Central memory CD8-positive, alpha-beta T cell (primary cell): ENCODE measurements around the gene TMEM87B.

Source experiments
- ATAC-seq: fragments of 150-1000 bp; cut with Tn5 transposase; replicated peaks from 2 replicates; pipeline ENCODE4 v1.10.0; 2022; ENCODE audit warnings: mild to moderate bottlenecking, moderate FRiP score, moderate number of reproducible peaks; ENCODE audit not compliant: poor library complexity, severe bottlenecking; ENCODE audit errors: extremely low read depth
- DNase-seq, 2 donors: peaks; one replicate each; pipeline ENCODE4 v3.0.0; 2021; ENCODE audit warnings: low spot score in 2 of 2
- H3K27ac Mint-ChIP-seq: one replicate; pipeline ENCODE4 v1.8.0; 2022; ENCODE audit warnings: low read depth, mild to moderate bottlenecking, moderate library complexity, mixed read lengths
- H3K27me3 Mint-ChIP-seq: one replicate; pipeline ENCODE4 v1.8.0; 2022; ENCODE audit warnings: mixed read lengths
- H3K36me3 Mint-ChIP-seq: one replicate; pipeline ENCODE4 v1.8.0; 2022; ENCODE audit warnings: mild to moderate bottlenecking, moderate library complexity, mixed read lengths; ENCODE audit not compliant: insufficient read depth
- H3K4me1 Mint-ChIP-seq: one replicate; pipeline ENCODE4 v1.8.0; 2022; ENCODE audit warnings: mixed read lengths
- H3K4me3 Mint-ChIP-seq: one replicate; pipeline ENCODE4 v1.8.0; 2022; ENCODE audit warnings: mild to moderate bottlenecking, moderate library complexity, mixed read lengths
- H3K9me3 Mint-ChIP-seq: one replicate; pipeline ENCODE4 v1.8.0; 2022; ENCODE audit warnings: mixed read lengths

Gene TMEM87B

DNA sequence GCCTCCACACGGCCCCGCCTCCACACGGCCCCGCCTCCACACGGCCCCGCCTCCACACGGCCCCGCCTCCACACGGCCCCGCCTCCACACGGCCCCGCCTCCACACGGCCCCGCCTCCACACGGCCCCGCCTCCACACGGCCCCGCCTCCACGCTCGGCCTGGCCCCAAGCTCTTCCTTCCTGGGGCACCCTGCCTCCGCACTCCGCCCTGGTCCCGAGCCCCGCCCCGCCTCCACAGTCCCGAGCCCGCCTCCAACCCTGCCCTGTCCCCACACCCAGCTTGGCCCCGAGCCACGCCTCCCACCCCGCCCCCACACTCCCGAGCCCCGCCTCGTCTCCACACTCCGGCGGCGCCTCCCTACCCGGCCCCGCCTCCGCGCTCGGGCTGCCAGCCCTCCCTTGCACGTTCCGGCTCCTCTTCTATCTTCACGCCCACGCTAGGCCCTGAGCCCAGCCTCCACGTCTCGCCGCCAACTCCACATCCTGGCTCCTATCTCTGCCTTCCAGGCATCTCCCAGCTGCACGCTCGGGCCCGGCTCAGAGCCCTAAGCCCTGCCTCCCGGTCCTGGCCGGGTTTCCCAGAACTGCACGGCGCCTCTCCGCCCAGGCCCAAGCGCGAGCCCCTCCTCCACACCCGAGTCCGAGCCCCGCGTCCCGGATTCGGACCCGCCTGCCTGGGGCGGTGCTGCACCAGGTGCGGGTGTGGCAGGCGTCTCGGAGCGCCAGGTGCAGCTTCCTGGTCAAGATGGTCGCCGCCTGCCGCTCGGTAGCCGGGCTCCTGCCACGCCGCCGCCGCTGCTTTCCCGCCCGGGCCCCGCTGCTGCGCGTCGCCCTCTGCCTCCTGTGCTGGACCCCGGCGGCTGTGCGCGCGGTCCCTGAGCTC is at the start of gene TMEM87B:
TMEM87B (plus strand) TSS at position 423 of the 883 bp plus-strand sequence; CDS start at position 746, 323 bp downstream.
- Mint-ChIP-seq H3K4me1 (peaks cover 44% of the 10 kb centered on the region), H3K36me3 (peaks cover 6% of the 10 kb centered on the region), H3K27me3 (no peaks in the 10 kb centered on the region), H3K27ac (peak within 1 kb of the TSS; percentile 82), H3K4me3 (peak within 1 kb of the TSS; percentile 67), H3K9me3 (no peaks in the 10 kb centered on the region)
- ATAC-seq = peak; percentile 80
- peak; percentile 89 to 97 for DNase-seq

DNA sequence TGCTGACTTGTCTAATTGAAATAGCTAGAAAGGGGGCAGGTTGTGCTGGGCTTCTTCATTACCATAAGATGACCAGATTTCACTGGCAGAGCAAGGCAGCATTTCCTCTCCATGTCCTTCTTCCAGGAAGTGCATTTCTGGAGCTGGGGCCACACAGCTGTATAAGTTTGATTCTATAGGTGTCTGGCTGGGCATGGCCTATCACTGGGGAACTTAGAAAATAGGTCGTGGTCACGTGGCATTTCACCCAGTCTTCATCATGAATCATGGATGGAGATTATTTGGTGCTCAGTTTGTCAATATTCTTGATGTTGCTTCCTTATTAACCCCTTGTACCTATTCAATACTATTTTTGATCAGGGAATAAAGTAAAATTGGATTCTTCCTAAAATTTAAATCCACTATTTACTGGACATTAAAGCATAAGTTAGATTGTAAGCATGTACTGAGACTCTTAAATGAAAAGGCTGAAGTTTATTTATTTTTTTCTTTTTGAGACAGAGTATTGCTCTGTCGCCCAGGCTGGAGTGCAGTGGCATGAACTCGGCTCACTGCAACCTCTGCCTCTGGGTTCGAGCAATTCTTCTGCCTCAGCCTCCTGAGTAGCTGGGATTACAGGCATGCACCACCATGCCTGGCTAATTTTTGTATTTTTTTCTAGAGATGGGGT is 49.5 kb upstream of the TMEM87B start:
- Mint-ChIP-seq H3K36me3 (no peaks in the 10 kb centered on the region), H3K27ac (no peak overlapping the region), H3K4me1 (peaks cover 6% of the 10 kb centered on the region), H3K4me3 (no peak overlapping the region), H3K27me3 (no peaks in the 10 kb centered on the region), H3K9me3 (no peaks in the 10 kb centered on the region)
- no peak for DNase-seq
- no peak for ATAC-seq

- H3K4me1 Mint-ChIP-seq = peaks cover 4% of the 10 kb centered on the region
- H3K4me3 Mint-ChIP-seq = no peak overlapping the region
These were observed 49.0 kb upstream of the TMEM87B start for GRCh38 chr2:112006076-112006410.

DNA sequence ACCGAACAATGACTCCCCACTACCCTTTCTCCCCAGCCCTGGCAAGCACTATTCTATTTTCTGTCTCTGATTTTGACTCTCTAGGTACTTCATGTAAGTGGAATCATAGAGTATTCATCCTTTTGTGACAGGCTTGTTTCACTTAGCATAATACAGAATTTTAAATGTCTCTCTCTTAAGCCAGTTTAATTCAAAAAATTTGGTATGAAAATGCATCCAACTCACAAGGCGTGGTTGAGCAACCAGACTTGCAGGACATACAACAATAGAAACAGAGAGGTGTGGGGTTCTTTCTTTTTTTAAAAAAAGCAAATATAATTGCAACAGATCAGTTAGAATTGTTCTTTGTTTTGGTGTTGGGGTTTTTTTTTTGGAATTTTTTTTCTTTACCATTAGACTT is 47.6 kb upstream of the TMEM87B start:
- H3K9me3 Mint-ChIP-seq = no peaks in the 10 kb centered on the region
- ATAC-seq = no peak
- H3K27ac Mint-ChIP-seq = no peak overlapping the region
- H3K4me3 Mint-ChIP-seq = no peak overlapping the region
- DNase-seq = no peak
- peaks cover 2% of the 10 kb centered on the region for H3K27me3 Mint-ChIP-seq
- H3K4me1 Mint-ChIP-seq = no peaks in the 10 kb centered on the region
- no peaks in the 10 kb centered on the region for H3K36me3 Mint-ChIP-seq

More at GRCh38 chr2:112006076-112006410, 49.0 kb upstream of the TMEM87B start:
- Mint-ChIP-seq H3K36me3 (no peaks in the 10 kb centered on the region), H3K27me3 (no peaks in the 10 kb centered on the region), H3K27ac (no peak overlapping the region), H3K9me3 (no peaks in the 10 kb centered on the region)
- ATAC-seq = no peak
- no peak for DNase-seq

DNA sequence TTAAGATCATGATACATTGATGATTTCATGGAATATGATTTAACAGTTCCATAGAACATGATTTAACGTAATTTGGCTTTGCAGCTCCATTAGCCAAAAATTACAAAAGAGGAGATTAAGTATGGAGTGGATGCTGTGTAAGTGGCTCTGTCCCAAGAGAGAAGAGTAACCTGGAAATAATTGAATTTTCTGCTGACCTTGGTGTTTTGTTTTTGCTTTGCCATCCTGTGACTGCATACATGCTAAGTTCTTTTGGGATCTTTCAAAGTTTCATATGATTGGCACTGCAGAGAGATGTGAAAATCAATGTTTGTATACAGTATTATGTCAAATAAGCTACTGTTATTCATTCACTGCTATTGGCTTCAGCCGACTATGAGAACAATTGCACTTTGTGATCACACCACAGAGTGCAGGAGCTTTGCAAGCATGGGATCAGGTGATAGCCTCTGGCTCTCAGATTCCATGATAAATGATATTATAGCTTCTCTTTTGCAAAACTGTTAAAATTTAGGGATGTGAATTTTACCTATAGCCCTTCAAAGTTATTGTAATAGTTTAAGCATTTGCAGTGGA is 46.1 kb upstream of the TMEM87B start:
- H3K9me3 Mint-ChIP-seq = no peaks in the 10 kb centered on the region
- no peak overlapping the region for H3K4me3 Mint-ChIP-seq
- H3K27me3 Mint-ChIP-seq = peaks cover 12% of the 10 kb centered on the region
- no peaks in the 10 kb centered on the region for H3K36me3 Mint-ChIP-seq
- H3K27ac Mint-ChIP-seq = no peak overlapping the region
- H3K4me1 Mint-ChIP-seq = no peaks in the 10 kb centered on the region
- ATAC-seq = no peak
- DNase-seq = no peak

GRCh38 chr2:112010751-112011150 is 44.3 kb upstream of the TMEM87B start:
- H3K4me1 Mint-ChIP-seq = no peaks in the 10 kb centered on the region
- no peak overlapping the region for H3K27ac Mint-ChIP-seq
- H3K36me3 Mint-ChIP-seq = no peaks in the 10 kb centered on the region
- H3K27me3 Mint-ChIP-seq = peaks cover 22% of the 10 kb centered on the region
- ATAC-seq (no peak), DNase-seq (no peak)
- no peaks in the 10 kb centered on the region for H3K9me3 Mint-ChIP-seq
- no peak overlapping the region for H3K4me3 Mint-ChIP-seq

DNA sequence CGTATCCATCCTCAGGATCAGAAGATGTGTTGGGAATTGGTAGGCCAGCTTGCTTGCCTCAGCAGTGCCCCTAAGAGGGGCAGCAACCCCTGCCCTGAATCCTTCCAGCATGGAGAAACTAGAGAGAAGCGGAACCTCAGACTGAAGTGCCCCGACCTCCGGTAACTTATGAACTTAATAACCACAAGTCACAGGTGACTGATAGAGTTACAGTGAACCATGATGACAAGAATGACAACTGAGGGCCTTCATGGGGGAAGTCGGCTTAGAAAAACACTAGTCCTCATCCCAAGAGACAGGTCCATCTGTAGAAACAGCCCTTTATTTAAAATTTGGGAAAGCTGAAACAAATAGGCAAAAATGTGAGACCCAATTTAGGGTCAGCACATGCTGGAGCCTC is 42.5 kb upstream of the TMEM87B start:
- DNase-seq = no peak
- ATAC-seq = no peak
- H3K4me1 Mint-ChIP-seq = no peaks in the 10 kb centered on the region
- H3K27me3 Mint-ChIP-seq = peaks cover 37% of the 10 kb centered on the region
- H3K36me3 Mint-ChIP-seq = peaks cover 3% of the 10 kb centered on the region
- H3K4me3 Mint-ChIP-seq = no peak overlapping the region
- no peak overlapping the region for H3K27ac Mint-ChIP-seq
- H3K9me3 Mint-ChIP-seq = no peaks in the 10 kb centered on the region

DNA sequence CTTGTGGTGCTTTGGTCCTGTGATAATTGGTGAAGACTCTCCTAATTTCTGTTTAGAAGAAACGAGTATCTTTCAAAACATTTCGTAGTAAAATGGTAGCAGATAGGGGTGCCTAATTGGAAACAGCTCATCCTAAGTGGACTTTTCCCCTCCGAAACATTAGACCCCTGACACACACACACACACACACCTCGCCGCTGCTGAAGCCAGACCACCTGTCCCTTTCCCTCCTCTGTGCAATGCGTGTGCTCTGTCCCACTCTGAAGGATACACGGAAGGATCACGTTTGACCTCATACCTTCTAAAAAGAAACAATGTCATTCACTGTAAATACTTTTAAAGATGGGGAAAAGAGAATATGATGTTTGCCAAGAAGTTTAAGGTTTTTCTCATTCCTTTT is 36.2 kb upstream of the TMEM87B start:
- Mint-ChIP-seq H3K4me1 (no peaks in the 10 kb centered on the region), H3K9me3 (no peaks in the 10 kb centered on the region), H3K27me3 (peaks cover 69% of the 10 kb centered on the region), H3K36me3 (peaks cover 3% of the 10 kb centered on the region), H3K4me3 (no peak overlapping the region), H3K27ac (no peak overlapping the region)
- ATAC-seq (no peak), DNase-seq (no peak)

GRCh38 chr2:112019569-112019982 is 35.5 kb upstream of the TMEM87B start:
- DNase-seq (no peak), ATAC-seq (no peak)
- Mint-ChIP-seq H3K36me3 (peaks cover 3% of the 10 kb centered on the region), H3K27ac (no peak overlapping the region), H3K4me1 (no peaks in the 10 kb centered on the region), H3K4me3 (no peak overlapping the region), H3K9me3 (no peaks in the 10 kb centered on the region), H3K27me3 (peaks cover 69% of the 10 kb centered on the region)

GRCh38 chr2:112020561-112020960 is 34.5 kb upstream of the TMEM87B start:
- no peak for ATAC-seq
- H3K27ac Mint-ChIP-seq = no peak overlapping the region
- no peak for DNase-seq
- H3K36me3 Mint-ChIP-seq = peaks cover 3% of the 10 kb centered on the region
- peaks cover 62% of the 10 kb centered on the region for H3K27me3 Mint-ChIP-seq
- no peaks in the 10 kb centered on the region for H3K4me1 Mint-ChIP-seq
- H3K9me3 Mint-ChIP-seq = no peaks in the 10 kb centered on the region
- no peak overlapping the region for H3K4me3 Mint-ChIP-seq

DNA sequence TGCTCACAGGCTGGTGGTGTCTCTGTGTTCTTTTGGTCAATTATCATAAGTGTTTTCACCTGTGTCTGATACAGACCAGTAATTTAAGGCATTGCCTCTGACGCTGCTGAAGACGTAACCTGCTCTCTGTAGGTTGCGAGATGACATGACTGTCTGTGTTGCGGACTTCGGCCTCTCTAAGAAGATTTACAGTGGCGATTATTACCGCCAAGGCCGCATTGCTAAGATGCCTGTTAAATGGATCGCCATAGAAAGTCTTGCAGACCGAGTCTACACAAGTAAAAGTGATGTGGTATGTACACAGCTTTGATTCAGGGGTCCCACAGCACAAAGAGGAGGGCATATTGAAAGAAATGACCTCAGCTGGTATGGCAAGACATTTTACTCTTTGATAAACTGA is 33.8 kb upstream of the TMEM87B start:
- DNase-seq (no peak), ATAC-seq (no peak)
- Mint-ChIP-seq H3K36me3 (peaks cover 3% of the 10 kb centered on the region), H3K4me3 (no peak overlapping the region), H3K9me3 (no peaks in the 10 kb centered on the region), H3K27me3 (peaks cover 55% of the 10 kb centered on the region), H3K27ac (no peak overlapping the region), H3K4me1 (no peaks in the 10 kb centered on the region)

- no peak overlapping the region for H3K27ac Mint-ChIP-seq
- H3K9me3 Mint-ChIP-seq = no peaks in the 10 kb centered on the region
- H3K27me3 Mint-ChIP-seq = peaks cover 50% of the 10 kb centered on the region
- DNase-seq (no peak), ATAC-seq (no peak)
- no peak overlapping the region for H3K4me3 Mint-ChIP-seq
- no peaks in the 10 kb centered on the region for H3K4me1 Mint-ChIP-seq
- H3K36me3 Mint-ChIP-seq = peaks cover 3% of the 10 kb centered on the region
These were observed 33.3 kb upstream of the TMEM87B start for GRCh38 chr2:112021781-112022231.

- no peak for ATAC-seq
- DNase-seq = no peak
- H3K9me3 Mint-ChIP-seq = no peaks in the 10 kb centered on the region
- no peaks in the 10 kb centered on the region for H3K36me3 Mint-ChIP-seq
- no peak overlapping the region for H3K4me3 Mint-ChIP-seq
- H3K4me1 Mint-ChIP-seq = no peaks in the 10 kb centered on the region
- H3K27me3 Mint-ChIP-seq = peaks cover 39% of the 10 kb centered on the region
- no peak overlapping the region for H3K27ac Mint-ChIP-seq
These were observed 31.4 kb upstream of the TMEM87B start for GRCh38 chr2:112023707-112024106.
